Activated CD4-positive, alpha-beta T cell treated with anti-CD3 and anti-CD28 coated beads for 36 hours (primary cell): ENCODE data around the gene ALKAL2. TPM values are rescaled to one million over a fixed set of nuclear protein-coding genes. Genes with fewer than 3 reads are reported as not detected.

ENCODE experiments used
- ATAC-seq: fragments of 200-7000 bp; cut with Tn5 transposase; one replicate; pipeline ENCODE4 v1.10.0; 2021; ENCODE audit warnings: mild to moderate bottlenecking, moderate library complexity
- CTCF ChIA-PET: fragments of 350-600 bp; sonication (Branson Sonifier 250); formaldehyde crosslinking; loops from one replicate; lab custom pipeline; 2021; ENCODE audit warnings: antibody characterized with exemption; lab: Charles Lee
- POLR2A ChIA-PET: fragments of 350-600 bp; sonication (Branson Sonifier 250); formaldehyde crosslinking; loops from one replicate; lab custom pipeline; 2021; ENCODE audit warnings: antibody characterized with exemption, inconsistent platforms; lab: Charles Lee
- DNase-seq: peaks from one replicate; pipeline ENCODE4 v3.0.0-alpha.2; 2020
- H3K27ac Mint-ChIP-seq: one replicate; pipeline ENCODE4 v1.8.0; 2021; ENCODE audit warnings: mixed read lengths
- H3K27me3 Mint-ChIP-seq: one replicate; pipeline ENCODE4 v1.8.0; 2021; ENCODE audit warnings: mixed read lengths
- H3K36me3 Mint-ChIP-seq: one replicate; pipeline ENCODE4 v1.8.0; 2021; ENCODE audit warnings: low read depth, mixed read lengths
- H3K4me1 Mint-ChIP-seq: one replicate; pipeline ENCODE4 v1.8.0; 2021; ENCODE audit warnings: mixed read lengths
- H3K4me3 Mint-ChIP-seq: one replicate; pipeline ENCODE4 v1.8.0; 2021; ENCODE audit warnings: mild to moderate bottlenecking, moderate library complexity, mixed read lengths
- H3K9me3 Mint-ChIP-seq: one replicate; pipeline ENCODE4 v1.8.0; 2021; ENCODE audit warnings: low read depth, mixed read lengths
- intact Hi-C, 2 experiments: fragments of 100-400 bp; cut with DNase I in 1 of 2; cut with micrococcal nuclease in 1 of 2; formaldehyde crosslinking; loops; one replicate each; pipeline versions ENCODE4 v1.14.2 to v1.15.1; 2022 to 2024; cut with DNase I, micrococcal nuclease
- total RNA-seq, 2 experiments: library from RNA; stranded (reverse); gene quantifications; one replicate each; pipeline ENCODE4 v1.2.3, GENCODE V29; 2021

ALKAL2 gene
- total RNA-seq, 2 experiments from 2014 or later: not detected

DNA sequence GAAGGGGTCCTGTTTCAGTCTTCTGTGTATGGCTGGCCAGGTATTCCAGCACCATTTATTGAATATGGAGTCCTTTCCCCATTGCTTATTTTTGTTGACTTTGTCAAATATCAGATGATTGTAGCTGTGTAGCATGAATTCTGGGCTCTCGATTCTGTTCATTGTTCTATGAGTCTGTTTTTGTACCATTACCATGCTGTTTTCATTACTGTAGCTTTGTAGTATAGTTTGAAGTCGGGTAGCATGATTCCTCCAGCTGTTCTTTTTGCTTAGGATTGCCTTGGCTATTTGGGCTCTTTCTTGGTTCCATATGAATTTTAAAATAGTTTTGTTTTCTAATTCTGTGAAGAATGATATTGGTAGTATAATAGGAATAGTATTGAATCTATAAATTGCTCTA is 30.0 kb downstream of the ALKAL2 start:
- ChIA-PET POLR2A (no interaction called here), CTCF (interaction anchor here (1.5 to 1.9 kb wide), 2 partner anchors 11 to 15 kb away, joined by 4 to 7 read pairs; no protein-coding TSS in a partner anchor)
- Mint-ChIP-seq H3K4me3 (no peak overlapping the region), H3K4me1 (peaks cover 8% of the 10 kb centered on the region), H3K27ac (no peak overlapping the region), H3K27me3 (no peaks in the 10 kb centered on the region), H3K9me3 (peaks cover 6% of the 10 kb centered on the region), H3K36me3 (peaks cover 24% of the 10 kb centered on the region)
- DNase-seq: no peak
- no peak for ATAC-seq
- intact Hi-C loops: no loop called here

DNA sequence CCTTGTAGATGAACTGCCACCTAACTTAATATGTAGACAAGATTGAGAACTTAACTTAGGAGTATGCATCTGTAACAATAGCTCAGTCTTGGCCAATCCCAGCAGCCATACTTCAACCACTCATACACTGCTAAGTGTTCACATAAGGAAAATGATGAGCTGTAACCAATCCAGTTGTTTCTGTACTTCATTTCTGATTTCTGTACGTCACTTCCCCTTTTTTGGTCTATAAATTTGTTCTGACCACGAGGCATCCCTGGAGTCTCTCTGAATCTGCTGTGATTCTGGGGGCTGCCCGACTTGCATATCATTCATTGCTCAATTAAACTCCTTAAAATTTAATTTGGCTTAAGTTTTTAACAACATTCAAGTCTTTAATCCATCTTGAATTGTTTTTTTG is 30.5 kb downstream of the ALKAL2 start:
- POLR2A ChIA-PET: no interaction called here
- Mint-ChIP-seq H3K4me1 (peaks cover 5% of the 10 kb centered on the region), H3K36me3 (peaks cover 24% of the 10 kb centered on the region), H3K9me3 (peaks cover 6% of the 10 kb centered on the region), H3K4me3 (no peak overlapping the region), H3K27ac (no peak overlapping the region), H3K27me3 (no peaks in the 10 kb centered on the region)
- intact Hi-C loops: no loop called here
- no peak for DNase-seq
- CTCF ChIA-PET: interaction anchor here (1.9 kb wide), 1 partner anchor 11 kb away, joined by 7 read pairs; no protein-coding TSS in a partner anchor
- ATAC-seq: no peak

GRCh38 chr2:256094-256493 is 31.8 kb downstream of the ALKAL2 start:
- intact Hi-C loops: no loop called here
- DNase-seq (no peak), ATAC-seq (no peak)
- ChIA-PET CTCF (interaction anchor here (0.7 to 1.5 kb wide), 2 partner anchors 19 to 32 kb away, joined by 3 to 4 read pairs; no protein-coding TSS in a partner anchor), POLR2A (interaction anchor here (0.6 kb wide), 1 partner anchor 19 kb away, joined by 4 read pairs; no protein-coding TSS in a partner anchor)
- peaks cover 25% of the 10 kb centered on the region for H3K36me3 Mint-ChIP-seq
- no peaks in the 10 kb centered on the region for H3K4me1 Mint-ChIP-seq
- peaks cover 6% of the 10 kb centered on the region for H3K9me3 Mint-ChIP-seq
- H3K27me3 Mint-ChIP-seq: no peaks in the 10 kb centered on the region
- no peak overlapping the region for H3K27ac Mint-ChIP-seq
- H3K4me3 Mint-ChIP-seq: no peak overlapping the region

DNA sequence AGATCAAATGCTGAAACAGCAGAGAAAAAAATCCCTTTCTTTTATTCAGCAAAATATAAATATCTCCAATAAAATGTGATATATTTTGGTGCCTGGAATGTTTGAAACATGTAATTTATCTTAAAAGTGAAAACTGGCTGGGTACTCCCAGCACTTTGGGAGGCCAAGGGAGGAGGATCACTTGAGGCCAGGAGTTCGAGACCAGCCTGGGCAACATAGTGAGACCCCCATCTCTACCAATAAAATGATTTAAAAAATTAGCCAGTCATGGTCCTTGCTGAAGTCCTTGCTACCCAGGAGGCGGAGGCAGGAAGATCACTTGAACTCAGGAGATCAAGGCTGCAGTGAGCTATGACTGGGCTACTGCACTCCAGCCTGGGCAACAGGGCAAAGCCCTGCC is 32.7 kb downstream of the ALKAL2 start:
- peaks cover 17% of the 10 kb centered on the region for H3K36me3 Mint-ChIP-seq
- intact Hi-C loops: no loop called here
- no peak for ATAC-seq
- no peak overlapping the region for H3K4me3 Mint-ChIP-seq
- POLR2A ChIA-PET: no interaction called here
- H3K27me3 Mint-ChIP-seq: no peaks in the 10 kb centered on the region
- no peak overlapping the region for H3K27ac Mint-ChIP-seq
- H3K9me3 Mint-ChIP-seq: peaks cover 6% of the 10 kb centered on the region
- DNase-seq: no peak
- CTCF ChIA-PET: interaction anchor here (0.6 to 1.5 kb wide), 3 partner anchors 10 to 210 kb away, joined by 3 to 4 read pairs (median 3); no protein-coding TSS in a partner anchor
- no peaks in the 10 kb centered on the region for H3K4me1 Mint-ChIP-seq

GRCh38 chr2:254241-254640 is 33.6 kb downstream of the ALKAL2 start:
- intact Hi-C loops: no loop called here
- H3K27me3 Mint-ChIP-seq: no peaks in the 10 kb centered on the region
- no peak overlapping the region for H3K27ac Mint-ChIP-seq
- DNase-seq (no peak), ATAC-seq (no peak)
- no peaks in the 10 kb centered on the region for H3K4me1 Mint-ChIP-seq
- no peak overlapping the region for H3K4me3 Mint-ChIP-seq
- peaks cover 6% of the 10 kb centered on the region for H3K9me3 Mint-ChIP-seq
- ChIA-PET CTCF (interaction anchor here (0.9 kb wide), 1 partner anchor 9 kb away, joined by 3 read pairs; no protein-coding TSS in a partner anchor), POLR2A (no interaction called here)
- H3K36me3 Mint-ChIP-seq: peaks cover 14% of the 10 kb centered on the region

DNA sequence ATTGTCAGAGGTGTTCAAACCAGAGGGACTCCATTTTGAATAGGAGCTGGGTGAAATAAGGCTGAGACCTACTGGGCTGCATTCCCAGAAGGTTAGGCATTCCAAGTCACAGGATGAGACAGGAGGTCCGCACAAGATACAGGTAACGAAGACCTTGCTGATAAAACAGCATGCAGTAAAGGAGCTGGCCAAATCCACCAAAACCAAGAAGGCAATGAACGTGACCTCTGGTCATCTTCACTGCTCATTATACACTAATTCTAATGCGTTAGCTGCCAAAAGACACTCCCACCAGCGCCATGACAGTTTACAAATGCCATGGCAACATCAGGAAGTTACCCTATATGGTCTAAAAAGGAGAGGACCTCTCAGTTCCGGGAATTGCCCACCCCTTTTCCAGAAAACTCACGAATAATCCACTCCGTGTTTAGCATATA is 34.7 kb downstream of the ALKAL2 start:
- intact Hi-C loops: no loop called here
- ATAC-seq (no peak), DNase-seq (no peak)
- Mint-ChIP-seq H3K27ac (no peak overlapping the region), H3K27me3 (no peaks in the 10 kb centered on the region), H3K9me3 (peaks cover 5% of the 10 kb centered on the region), H3K4me1 (no peaks in the 10 kb centered on the region), H3K36me3 (peaks cover 9% of the 10 kb centered on the region), H3K4me3 (no peak overlapping the region)
- POLR2A ChIA-PET: no interaction called here
- CTCF ChIA-PET: interaction anchor here (0.9 kb wide), 1 partner anchor 8 kb away, joined by 3 read pairs; no protein-coding TSS in a partner anchor

DNA sequence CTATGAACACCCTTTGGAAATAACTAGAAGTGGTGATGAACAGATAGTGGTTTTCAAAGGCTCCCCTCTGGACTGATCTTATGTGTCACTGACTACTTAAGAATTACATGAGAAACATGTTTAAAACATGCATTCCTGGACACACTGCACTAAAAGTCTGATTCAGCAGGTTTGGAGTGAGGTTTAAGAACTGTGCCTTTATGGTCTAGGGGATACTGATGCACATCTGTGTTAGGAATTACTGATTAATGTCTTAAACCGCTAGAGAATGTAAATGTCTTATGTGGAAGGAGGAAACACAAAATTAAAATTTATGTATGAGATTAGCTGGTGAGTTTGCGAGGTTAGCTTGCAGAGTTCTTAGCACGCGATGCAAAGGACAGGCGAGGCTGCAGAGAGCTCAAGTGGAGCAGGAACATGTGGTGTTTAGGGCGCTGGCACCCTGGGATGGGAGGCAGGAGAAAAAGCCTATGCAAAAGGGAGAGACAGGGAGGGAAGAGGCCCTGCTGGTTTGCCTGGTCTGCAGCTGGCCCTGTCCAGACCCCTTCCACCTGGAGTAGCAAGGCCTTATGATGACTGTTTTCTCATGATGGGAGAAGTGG is 35.8 kb downstream of the ALKAL2 start:
- no peak for ATAC-seq
- H3K9me3 Mint-ChIP-seq: no peaks in the 10 kb centered on the region
- H3K4me1 Mint-ChIP-seq: no peaks in the 10 kb centered on the region
- H3K27me3 Mint-ChIP-seq: no peaks in the 10 kb centered on the region
- no peak overlapping the region for H3K4me3 Mint-ChIP-seq
- H3K36me3 Mint-ChIP-seq: peaks cover 8% of the 10 kb centered on the region
- ChIA-PET CTCF (interaction anchor here (0.6 to 1.4 kb wide), 3 partner anchors 9 to 1450 kb away, joined by 3 read pairs; no protein-coding TSS in a partner anchor), POLR2A (no interaction called here)
- no peak for DNase-seq
- no peak overlapping the region for H3K27ac Mint-ChIP-seq
- intact Hi-C loops: no loop called here

- intact Hi-C loops: no loop called here
- DNase-seq (no peak), ATAC-seq (no peak)
- H3K4me1 Mint-ChIP-seq: peaks cover 4% of the 10 kb centered on the region
- no peak overlapping the region for H3K27ac Mint-ChIP-seq
- no peaks in the 10 kb centered on the region for H3K27me3 Mint-ChIP-seq
- H3K4me3 Mint-ChIP-seq: no peak overlapping the region
- ChIA-PET CTCF (interaction anchor here (0.8 to 1.9 kb wide), 2 partner anchors 12 to 13 kb away, joined by 3 to 6 read pairs; no protein-coding TSS in a partner anchor), POLR2A (no interaction called here)
- peaks cover 19% of the 10 kb centered on the region for H3K36me3 Mint-ChIP-seq
- H3K9me3 Mint-ChIP-seq: no peaks in the 10 kb centered on the region
These were observed 38.3 kb downstream of the ALKAL2 start for GRCh38 chr2:249538-250042.

DNA sequence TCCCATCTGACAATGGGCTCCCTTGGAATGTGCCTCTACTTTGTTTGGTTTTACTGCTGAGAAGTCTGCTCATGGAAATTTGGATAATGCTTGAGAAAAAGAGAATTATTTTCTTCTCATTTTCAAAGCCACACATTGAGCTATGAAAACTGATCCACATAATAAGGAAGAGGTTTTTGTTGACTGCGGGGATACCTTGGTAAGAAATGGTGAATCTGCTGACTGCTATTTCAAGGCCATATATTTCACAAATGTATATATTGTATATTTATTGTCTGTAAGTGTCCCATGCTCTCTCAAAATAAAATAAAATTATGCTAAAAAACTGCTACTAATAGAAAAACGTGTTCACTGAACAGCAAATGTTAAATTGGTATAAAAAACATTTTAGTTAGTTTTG is 39.2 kb downstream of the ALKAL2 start:
- peaks cover 23% of the 10 kb centered on the region for H3K36me3 Mint-ChIP-seq
- POLR2A ChIA-PET: no interaction called here
- H3K4me3 Mint-ChIP-seq: no peak overlapping the region
- H3K9me3 Mint-ChIP-seq: no peaks in the 10 kb centered on the region
- CTCF ChIA-PET: interaction anchor here (0.9 to 1.9 kb wide), 2 partner anchors 13 to 39 kb away, joined by 3 to 6 read pairs; partner anchors contain the start of gene ALKAL2
- no peak overlapping the region for H3K27ac Mint-ChIP-seq
- peaks cover 4% of the 10 kb centered on the region for H3K4me1 Mint-ChIP-seq
- intact Hi-C loops: no loop called here
- H3K27me3 Mint-ChIP-seq: no peaks in the 10 kb centered on the region
- no peak for ATAC-seq
- no peak for DNase-seq

- no peak overlapping the region for H3K27ac Mint-ChIP-seq
- POLR2A ChIA-PET: no interaction called here
- intact Hi-C loops: loop anchor here in 1 of 2 experiments (1.0 kb wide), 3 partner anchors 44 to 416 kb away; no protein-coding TSS in a partner anchor
These were observed 41.3 kb downstream of the ALKAL2 start for GRCh38 chr2:246489-247144.

DNA sequence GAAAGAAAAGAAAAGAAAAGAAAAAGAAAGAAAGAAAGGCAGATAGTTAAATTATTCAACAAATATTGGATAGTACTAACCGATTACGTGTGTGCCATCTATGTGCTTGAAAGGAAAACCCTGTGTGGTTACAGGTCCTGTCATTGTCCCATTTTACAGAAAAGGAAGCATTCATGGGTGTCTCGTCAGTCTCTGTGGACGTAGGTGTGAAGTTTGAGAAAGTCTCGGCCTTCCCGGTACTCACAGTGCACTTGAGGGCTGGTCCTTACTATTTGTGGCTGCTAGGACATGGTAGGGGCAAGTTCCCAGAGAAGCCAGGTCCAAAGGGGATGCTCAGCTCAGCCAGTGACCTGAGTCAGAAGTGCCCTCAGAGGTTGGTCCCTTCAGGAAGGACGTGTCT is 43.3 kb downstream of the ALKAL2 start:
- ChIA-PET CTCF (interaction anchor here (1.3 kb wide), 1 partner anchor 11 kb away, joined by 4 read pairs; no protein-coding TSS in a partner anchor), POLR2A (no interaction called here)
- intact Hi-C loops: no loop called here
- ATAC-seq: no peak
- H3K27me3 Mint-ChIP-seq: no peaks in the 10 kb centered on the region
- H3K4me1 Mint-ChIP-seq: peaks cover 4% of the 10 kb centered on the region
- peaks cover 7% of the 10 kb centered on the region for H3K9me3 Mint-ChIP-seq
- H3K27ac Mint-ChIP-seq: no peak overlapping the region
- no peak overlapping the region for H3K4me3 Mint-ChIP-seq
- no peak for DNase-seq
- H3K36me3 Mint-ChIP-seq: peaks cover 46% of the 10 kb centered on the region

More at GRCh38 chr2:246489-247144, 41.3 kb downstream of the ALKAL2 start:
- Mint-ChIP-seq H3K4me3 (no peak overlapping the region), H3K9me3 (peaks cover 3% of the 10 kb centered on the region), H3K27me3 (no peaks in the 10 kb centered on the region), H3K4me1 (peaks cover 4% of the 10 kb centered on the region), H3K36me3 (peaks cover 35% of the 10 kb centered on the region)
- CTCF ChIA-PET: interaction anchor here (0.8 to 3.5 kb wide), 11 partner anchors 10 to 429 kb away, joined by 3 to 13 read pairs (median 3); partner anchors contain the start of gene SH3YL1
- DNase-seq: peak; percentile 30
- ATAC-seq: peak; percentile 57
